ENCODE measurements around the gene SH3PXD2A.
"Not testable (repeated sequence)": the region's sequence is repeated elsewhere in the genome, so short reads cannot be mapped to it uniquely, and the experiment has no call there.

SH3PXD2A gene

DNA sequence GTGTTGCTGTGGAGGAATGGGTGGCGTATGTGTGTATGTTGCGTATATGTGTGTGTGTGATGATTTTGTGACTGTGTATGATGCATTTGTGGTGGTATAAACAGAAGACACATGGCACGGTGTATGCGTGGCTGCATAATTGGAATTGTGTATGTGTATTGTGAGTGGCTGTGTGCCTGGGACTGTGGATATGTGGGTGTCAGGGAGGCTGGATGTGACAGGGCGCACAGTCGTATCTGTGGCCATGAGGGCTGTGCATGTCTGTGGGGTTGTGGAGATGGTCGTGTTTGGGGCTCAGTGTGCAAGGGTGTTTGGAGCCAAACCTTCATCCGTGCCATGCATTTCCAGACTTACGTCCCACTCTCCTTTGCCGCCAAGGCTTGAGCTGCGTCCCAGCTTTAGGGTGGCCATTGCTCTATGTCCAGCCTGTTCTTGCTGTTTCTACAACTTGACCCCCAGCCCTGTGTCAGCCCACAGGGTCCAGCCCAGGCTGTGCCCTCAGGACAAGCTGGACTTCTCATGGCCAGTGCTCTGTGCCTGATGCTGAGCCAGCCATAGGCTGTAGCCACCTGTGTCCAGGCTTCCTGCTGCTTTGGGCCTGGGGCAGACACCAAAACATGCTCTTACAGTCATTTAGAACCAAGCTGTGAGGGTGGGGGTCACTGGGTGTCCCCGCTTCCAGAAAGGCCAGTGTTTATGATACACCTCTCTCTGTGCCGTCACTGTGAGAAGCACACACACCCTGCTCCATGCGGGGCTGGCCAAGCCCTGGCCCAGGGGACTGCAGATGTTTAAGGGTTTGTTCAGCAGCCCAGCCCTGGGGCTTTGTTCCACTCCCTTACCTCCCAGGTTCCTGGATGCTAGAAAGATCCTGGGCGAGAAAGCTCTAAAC is 234.2 kb downstream of the SH3PXD2A start:
- no peak for DNase-seq (ENCODE audit: low read depth)

DNA sequence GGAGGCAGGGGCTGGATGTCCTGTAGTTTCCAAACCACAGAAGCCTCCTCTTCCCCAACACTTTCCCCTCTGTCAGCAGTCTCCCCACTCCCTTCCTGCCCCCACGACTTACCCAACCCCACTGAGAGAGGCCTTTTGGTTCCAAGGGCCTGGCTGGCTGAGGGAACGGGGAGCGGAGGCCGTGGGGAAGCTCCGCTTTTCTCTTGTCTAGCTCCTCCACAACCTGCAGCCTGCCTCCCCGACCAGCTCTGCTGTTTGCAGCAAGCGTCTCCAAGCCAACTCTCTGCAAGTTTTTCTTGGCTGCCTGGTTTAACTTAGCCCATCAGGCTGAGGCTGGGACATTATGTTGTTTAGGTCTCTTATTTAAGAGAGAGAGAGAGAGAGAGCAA is 235.0 kb downstream of the SH3PXD2A start:
- no peak for DNase-seq (ENCODE audit: low read depth)

DNA sequence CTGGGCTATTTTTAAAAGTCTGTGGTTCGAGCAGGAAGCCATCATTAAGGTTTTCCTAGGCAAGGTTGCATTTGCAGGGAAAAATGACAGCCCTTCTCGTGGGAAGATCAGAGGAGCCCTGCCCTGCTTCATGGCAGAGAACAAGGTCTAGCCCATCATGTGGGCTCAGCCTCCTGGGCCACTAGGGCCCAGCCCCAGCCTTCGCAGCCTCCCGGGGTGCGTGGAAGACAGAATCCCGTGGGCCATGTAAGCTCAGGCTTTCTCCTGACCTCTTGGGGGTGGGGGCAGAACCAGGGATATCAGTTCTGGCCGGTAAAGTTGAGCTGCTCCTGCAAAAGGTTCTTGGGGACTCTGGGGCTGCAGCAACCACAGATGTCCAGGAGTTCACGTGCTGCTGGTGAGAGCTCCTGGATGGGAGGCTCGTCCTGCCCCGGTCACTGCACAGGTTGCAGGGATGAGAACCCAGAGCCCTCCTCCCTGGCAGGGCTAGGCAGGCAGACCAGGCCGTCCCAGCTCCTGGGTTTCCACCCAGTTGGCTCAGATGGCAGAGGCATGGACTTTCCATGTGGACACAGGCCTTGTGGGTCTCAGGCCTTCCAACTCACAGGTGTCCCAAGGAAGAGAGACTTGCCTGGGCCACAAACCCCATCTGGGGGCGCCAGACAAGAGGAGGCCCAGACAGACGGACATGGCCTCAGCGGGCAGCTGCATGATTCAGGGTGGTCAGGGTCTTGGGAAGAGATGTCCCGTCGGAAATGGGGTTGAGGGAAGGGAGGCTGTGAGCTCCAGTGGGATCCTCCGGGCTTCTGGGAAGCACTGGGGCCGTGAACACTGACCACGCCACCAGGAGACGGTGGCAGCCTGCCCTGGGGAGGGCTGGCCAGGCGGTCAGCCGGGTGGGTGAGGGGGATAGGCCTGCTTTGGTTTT is 235.7 kb downstream of the SH3PXD2A start:
- no peak for DNase-seq (ENCODE audit: low read depth)

DNA sequence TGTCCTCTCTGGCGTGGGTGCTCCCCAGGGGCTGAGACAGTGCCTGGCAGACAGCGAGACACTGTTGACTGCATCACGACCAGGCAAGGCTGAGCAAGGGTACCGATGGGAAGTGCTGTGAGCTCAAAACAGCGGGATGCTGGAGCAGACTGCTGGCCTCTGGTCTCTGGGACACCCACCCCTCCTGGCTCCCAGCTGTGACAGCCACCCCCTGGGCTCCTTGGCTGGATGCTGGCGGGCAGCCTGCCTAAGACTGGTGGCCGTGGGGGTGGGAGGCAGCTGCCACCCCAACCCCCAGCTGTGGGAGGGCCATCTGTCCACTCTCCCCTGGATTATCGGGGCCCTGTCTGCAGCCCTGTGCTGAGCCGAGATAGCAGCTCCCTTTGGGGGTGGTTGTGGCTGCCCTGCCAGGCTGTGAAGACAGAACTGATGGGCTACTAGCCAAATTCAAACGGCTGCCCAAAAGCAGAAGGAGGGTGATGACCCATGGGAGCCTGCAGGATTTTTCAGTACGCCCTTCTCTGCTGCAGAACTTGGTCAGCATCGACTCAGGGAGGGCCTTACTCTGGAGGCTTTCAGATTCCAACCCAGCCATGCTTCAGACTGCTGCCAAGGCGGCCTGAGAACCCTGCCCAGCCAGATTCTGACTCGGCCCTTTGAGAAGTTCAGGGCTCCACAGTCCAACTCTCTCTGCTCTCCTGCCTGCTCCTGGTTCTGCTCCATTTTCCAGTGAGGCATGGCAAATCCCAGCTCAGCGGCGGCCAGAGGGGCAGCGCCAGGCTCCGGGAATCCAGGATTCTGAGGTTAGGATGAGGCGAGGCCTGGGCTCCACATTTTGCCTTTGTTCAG is 236.6 kb downstream of the SH3PXD2A start:
- peak; percentile 88 for DNase-seq (ENCODE audit: low read depth)

DNA sequence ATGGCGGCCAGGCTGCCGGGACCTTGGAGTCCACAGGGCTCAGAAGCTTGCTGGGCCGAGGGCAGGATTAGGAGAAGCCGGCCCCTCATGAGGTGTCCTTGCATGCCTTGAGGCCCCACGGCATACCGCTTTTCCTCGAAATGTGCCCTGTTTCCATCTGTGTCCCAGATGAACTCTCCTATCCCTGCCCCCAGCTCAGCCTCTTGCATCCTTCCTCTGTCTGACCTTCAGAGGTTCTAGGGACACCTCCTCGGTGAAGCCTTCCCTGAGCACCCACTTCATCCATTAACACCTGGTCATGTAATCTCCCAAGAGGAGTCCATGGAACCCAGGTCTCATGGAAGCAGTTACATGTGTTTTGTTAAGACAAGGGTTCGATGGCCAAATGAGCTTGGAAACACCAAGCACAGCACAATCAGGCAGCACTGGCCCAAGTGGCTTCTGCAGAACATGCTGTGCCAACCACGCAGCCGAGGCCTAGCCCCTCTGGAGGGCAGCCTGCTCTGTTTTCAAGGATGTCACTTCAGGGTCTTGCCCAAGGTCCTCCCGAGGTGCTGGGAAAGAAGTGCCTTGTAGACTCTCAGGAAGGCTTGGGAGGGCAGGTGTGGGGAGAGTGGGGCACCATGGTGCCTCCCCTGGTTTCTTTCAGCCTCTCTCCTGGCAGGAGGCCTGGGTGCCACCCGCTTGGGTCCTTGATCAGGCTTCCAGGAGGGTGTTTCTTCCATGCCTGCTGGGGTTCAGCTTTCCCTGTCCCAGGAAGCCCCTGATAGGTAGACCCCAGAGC is 237.6 kb downstream of the SH3PXD2A start:
- no peak for DNase-seq (ENCODE audit: low read depth)

DNA sequence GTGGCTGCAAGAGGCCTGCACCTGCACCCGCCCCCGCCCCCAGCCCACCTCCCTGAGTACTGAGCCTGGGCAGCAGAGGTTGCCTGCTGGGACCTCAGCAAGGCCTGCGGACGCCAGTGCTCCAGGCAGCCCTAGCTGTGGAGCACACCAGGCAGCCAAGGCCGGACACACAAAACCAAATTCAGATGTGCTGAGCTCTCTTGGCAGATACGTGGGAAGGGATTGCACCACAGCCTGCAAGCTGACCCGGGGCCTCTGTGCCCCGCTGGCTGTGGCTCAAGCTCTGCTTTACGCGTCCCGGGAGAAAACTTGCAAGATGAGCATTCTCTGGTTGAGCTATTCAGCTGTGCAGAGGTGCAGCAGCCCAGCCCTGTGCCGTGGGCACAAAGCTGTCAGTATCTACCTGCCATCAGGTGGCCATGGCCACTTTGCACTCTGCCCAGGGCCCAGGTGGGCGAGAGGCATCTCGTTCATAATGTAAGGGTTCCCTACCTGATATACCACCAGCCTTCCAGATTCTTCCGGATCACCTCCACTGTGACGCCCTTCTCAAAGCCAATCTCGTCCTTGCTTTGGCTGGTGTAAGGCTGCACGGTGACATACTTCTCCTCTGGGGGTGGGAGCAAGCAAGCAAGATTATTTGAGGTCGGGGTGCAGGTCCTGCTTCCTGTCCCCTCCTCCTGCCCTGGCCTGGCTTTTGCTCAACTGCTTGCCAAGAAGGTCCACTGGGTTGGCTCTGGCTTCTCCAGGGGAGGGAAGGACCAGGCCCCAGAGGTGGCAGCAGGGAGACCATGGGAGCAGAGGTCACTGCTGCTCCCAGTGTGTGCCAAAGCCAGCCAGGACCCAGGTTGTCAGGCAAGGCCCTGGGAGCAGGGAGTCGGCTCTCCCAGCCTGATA is 238.4 kb downstream of the SH3PXD2A start:
- peak; percentile 86 for DNase-seq (ENCODE audit: low read depth)

DNA sequence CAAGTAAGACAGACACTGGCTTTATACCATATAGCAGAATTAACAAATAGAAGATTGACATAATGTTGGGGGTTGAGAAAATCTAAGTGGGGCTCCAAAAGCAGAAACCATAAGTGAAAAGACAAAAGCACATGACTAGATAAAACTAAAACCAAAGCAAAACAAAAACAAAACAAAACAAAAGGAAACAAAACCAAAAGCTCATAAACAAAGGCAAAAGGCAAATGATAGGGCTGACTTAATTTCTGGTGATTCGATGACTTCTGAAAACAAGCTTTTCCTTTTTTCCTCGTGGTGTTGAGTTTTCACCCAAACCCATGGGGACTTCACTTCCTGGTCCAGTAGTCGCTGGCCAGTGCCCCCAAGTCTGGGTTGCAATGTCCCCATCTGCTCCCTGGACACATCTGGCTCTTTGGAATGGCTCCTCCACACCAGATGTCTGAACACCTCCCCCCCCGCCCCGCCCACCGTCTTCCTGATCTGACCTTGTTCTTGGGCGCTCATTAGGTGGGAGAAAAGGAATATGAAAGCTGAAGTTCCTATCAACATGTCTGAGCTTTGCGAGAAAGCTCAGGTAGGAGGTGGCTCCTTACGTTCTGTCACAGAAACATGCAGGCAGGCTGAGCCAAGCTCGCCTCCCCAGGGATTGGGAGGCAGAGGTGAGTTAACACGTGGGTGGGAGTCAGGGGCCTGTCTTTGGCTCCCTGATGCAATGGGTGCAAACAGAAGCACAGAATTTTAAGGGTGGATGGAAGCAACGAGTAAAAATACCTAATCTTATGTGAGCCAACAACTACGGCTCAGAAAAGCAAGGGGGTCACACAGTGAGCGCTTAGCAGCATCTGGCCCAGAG is 240.8 kb downstream of the SH3PXD2A start:
- no peak for DNase-seq (ENCODE audit: low read depth)

DNA sequence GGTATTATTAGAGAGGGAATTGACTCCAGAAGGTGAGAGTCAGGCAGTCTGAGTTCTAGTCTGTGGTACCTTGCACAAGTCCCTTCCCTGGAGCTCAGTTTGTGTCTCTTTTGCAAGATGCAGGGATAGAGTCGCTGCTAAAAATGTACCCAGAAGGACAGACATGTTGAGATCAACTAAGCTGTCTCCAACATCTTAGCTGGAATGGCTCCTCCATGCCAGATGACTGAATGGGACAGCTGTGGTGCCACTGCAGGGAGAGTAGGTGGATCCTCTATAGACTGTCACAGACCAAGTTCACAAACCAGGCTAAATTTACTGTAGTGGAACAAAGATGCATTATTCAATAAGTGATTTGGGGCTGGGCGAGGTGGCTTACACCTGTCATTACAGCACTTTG is 241.8 kb downstream of the SH3PXD2A start:
- DNase-seq (ENCODE audit: low read depth), result no peak

DNA sequence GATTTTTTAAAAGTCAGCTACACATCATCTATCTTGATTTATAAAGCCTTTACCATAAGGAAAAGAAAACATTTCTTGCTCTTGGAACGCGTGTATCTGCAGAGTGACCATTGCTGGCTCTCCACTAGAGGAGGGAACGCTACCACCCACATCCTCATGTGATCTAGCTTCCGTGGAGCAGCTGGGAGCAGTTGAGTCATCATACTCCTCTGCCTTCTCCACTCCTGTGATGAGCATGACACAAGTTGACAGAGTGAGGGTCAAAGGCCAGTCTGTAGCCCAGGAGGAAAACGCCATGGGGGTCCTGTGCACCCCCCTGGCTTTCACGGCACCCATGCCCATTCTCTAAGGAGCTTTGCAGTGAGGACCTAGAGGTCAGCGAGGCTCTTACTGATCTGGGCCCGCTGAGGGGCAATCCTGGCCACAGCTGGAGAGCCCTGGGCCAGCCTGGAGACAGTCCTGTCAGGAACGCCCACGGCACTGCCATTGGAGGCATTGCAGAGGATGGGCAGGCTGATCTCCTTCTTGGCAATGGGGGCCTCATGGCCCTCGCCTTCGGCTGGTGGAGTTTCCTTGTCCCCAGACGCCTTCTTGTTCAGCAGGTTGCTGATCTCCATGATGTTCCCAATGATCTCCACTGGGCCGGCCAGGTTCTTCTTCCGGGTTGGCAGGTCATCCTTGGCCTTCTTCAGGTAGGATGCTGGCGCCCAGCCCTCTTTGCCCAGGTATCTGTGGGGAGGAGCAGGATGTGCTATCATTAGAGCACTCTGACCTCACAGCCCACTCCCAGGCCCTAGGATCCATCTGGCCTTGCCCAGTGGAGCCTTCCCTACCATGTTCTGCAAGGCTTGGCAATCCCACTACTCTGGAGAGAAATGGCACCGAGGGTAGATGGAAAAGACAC is 242.7 kb downstream of the SH3PXD2A start:
- DNase-seq (ENCODE audit: low read depth), result peak; percentile 72

DNA sequence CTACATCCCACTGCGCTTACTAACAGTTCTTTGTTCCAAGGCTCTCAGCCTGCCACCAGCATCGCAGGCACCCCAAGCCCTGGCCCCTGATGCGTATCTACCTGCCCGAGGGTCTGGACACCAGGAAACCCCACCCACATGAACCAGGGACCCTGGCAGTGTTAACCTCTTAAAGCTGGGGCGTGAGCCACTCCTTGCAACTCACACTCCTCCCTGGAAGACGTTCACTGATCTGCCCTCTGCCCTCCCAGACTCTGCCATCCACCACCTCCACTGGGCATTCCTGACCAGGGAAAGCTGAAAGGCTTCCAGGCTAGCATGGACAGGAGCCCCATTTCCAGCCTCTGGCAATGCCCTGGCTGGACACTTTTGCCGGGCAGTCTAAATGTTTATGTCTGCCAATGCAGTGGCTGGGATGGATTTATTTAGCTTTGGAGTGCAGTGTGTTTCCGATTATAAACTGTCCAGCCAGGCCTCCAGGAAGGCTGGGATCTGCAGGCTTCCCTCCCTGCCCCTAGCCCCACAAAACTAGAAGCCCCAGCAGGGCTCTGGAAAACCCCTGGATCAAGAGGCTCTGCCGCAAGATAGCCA is 244.4 kb downstream of the SH3PXD2A start:
- DNase-seq (ENCODE audit: low read depth), result no peak

DNA sequence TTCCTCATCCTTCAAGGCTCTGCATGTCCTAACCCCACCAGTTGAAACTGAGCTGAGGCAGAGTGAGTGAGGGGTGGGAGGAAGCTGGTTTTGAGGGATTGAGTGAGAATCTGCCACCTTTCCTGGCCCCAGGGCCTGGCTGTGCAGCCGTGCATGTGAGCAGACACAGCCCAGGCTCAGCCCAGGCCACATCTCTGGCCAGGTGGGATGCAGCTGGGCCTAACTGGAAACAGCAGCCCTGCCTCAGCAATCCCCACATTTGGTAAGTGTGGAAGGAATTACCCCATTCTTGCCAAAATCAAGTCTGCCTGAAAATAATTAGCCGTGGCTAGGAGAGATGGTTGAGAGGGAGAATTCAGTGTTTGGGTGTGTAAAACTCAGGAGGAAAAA is 245.3 kb downstream of the SH3PXD2A start:
- DNase-seq (ENCODE audit: low read depth), result no peak

DNA sequence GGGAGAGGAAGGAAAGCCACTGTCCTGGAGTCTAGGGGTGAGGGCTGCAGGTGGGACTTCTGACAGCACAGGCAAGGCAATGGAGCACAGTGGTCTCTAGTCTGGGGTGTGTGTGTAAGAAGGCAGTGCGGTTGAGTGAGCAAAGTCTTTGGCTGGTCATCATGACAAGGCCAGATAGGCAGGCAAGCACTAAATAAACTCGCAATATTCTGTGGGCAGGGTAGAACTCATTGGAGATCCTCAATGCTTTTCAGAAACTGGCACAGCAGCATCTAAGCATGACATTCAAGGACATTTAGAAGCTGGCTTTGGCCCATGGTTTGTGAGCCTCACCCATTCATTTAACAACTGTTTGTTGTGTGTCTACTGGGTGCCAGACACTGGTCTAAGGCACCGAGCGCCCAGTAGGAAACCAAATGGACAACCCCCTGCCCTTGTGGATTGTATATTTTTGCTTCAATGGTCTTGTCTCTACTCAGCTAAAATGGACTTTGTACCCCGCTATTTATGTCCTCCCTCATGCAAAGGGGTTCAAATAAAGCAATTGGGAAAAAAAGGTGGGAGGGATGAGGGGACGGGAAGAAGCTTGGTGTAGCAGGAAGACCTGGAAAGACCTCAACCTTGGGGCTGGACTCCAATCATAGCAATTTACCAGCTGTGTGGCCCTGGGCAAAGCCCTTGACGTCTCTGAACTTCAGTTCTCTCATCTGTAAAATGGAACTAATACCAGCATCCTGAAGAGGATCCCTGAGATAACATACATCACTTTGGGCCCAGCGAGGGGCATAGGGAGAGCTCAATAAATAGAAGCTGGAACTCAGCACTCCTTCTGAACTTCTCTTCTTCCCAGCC is 245.9 kb downstream of the SH3PXD2A start:
- no peak for DNase-seq (ENCODE audit: low read depth)

DNA sequence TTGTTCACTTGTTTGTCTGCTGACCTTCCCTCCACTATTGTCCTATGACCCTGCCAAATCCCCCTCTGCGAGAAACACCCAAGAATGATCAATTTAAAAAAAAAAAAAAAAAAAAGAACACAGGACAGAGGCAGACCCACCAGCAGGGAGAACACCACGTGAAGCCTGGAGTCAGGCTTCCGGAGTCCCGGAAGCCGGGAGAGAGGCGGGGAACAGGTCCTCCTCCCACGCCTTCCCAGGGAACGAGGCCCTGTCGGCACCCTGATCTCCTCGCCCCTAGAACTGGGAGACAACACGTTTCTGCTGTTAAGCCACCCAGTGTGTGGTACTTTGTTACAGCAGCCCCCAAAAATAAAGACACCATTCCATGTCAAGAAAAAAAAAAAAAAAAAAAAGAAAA is 247.3 kb downstream of the SH3PXD2A start:
- DNase-seq (ENCODE audit: low read depth), result not testable (repeated sequence)

DNA sequence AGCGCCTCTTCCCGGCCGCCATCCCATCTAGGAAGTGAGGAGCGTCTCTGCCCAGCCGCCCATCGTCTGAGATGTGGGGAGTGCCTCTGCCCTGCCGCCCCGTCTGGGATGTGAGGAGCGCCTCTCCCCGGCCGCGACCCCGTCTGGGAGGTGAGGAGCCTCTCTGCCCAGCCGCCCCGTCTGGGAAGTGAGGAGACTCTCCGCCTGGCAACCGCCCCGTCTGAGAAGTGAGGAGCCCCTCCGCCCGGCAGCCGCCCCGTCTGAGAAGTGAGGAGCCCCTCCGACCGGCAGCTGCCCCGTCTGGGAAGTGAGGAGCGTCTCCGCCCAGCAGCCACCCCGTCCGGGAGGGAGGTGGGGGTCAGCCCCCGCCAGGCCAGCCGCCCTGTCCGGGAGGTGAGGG is 248.3 kb downstream of the SH3PXD2A start:
- DNase-seq (ENCODE audit: low read depth), result not testable (repeated sequence)

DNA sequence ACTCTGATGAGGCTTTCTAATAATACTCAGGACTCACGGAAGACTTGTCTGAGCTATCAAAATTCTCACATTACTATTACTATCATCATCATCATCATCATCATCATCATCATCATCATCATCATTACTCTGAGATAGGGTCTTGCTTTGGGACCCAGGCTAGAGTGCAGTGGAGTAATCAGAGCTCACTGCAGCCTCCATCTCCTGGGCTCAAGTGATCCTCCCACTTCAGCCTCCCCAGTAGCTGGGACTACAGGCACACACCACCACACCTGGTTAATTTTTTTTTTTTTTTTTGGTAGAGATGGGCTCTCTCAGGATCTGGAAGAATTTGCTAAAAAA is 249.3 kb downstream of the SH3PXD2A start:
- not testable (repeated sequence) for DNase-seq (ENCODE audit: low read depth)

DNA sequence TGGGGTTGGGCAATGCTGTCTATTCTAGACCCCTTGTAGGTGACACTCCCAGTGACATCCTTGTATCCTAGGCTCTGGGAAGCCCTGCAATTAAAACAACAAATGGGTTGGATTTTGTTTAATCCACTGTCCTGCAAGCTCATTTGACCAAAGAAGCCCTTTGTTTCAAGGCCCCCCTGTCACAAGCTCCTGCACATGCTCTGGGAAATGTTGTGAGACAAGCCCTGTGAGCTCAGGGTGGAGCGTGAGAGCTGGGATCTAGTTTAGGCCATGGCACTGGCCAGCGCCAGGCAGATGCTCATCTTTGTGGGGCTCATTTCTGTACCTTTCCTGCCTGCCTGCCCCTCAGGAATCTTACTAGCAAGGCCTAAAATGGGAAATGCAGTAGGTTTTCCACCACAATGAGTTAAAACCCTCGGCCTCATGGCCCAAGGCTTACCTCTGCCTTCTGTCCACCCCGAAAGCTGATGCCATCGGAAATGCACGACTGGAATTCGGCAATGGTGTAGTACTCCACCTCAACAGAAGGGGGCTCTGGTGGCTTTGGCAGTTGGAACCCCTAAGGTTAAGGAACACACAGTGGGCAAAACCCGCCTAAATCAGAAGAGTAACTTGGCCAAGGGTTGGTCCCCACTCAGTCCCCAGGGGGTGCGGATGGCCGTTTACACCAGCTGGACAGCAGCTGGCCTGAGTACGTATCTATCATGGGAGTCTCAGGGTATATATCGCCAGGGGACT is 249.8 kb downstream of the SH3PXD2A start:
- peak; percentile 47 for DNase-seq (ENCODE audit: low read depth)
